K562 (cell line): ENCODE measurements around the gene SDC1. TPM values are rescaled to one million over a fixed set of nuclear protein-coding genes. Genes with fewer than 3 reads are reported as not detected.
A peak's percentile ranks its signal among the peaks of the same experiment; 100 is the strongest.
"Not testable (repeated sequence)": the region's sequence is repeated elsewhere in the genome, so short reads cannot be mapped to it uniquely, and the experiment has no call there.

Experiments
- ATAC-seq: fragments of 200-7000 bp; cut with Tn5 transposase; 3 replicates; pipeline ENCODE4 v1.9.1; 2020; ENCODE audit warnings: moderate library complexity
- BruUV-seq: library from RNA; stranded (reverse); fragments of 400-500 nt; replicated peaks from 2 replicates; lab custom pipeline; 2021; lab: Mats Ljungman, UMichigan
- CTCF ChIA-PET: fragments of 300-600 bp; formaldehyde crosslinking; extraction: SDS; loops from one replicate; lab custom pipeline; 2021; ENCODE audit warnings: low intra/inter-chr PET ratio; lab: Yijun Ruan, JAX
- POLR2A ChIA-PET: fragments of 300-600, 350-650 bp; sonication (Branson Sonifier 250); formaldehyde crosslinking; extraction: SDS; loops from one replicate; lab custom pipeline; 2021; ENCODE audit warnings: antibody characterized with exemption, inconsistent platforms; lab: Yijun Ruan, JAX
- DNase-seq, 4 experiments: peaks; one replicate each; pipeline versions ENCODE4 v3.0.0 to v3.0.0-alpha.2; 2011 to 2018; ENCODE audit warnings: low spot score in 3 of 4, mixed read lengths in 3 of 4; ENCODE audit errors: extremely low read depth in 1 of 4
- FAIRE-seq: peaks from 2 replicates; lab custom pipeline; 2011; peaks lifted over from hg19 to GRCh38; lab: Jason Lieb, UNC
- H2AFZ ChIP-seq: 2 replicates; pipeline ENCODE4 v1.6.0; 2011; ENCODE audit warnings: low read depth, low read length, control low read depth, inconsistent platforms
- H3K27ac ChIP-seq: fragments of 200-600 bp; 3 replicates; pipeline ENCODE4 v1.8.0; 2011; ENCODE audit warnings: low read depth, mild to moderate bottlenecking, control low read depth, inconsistent platforms, low read length, moderate library complexity, mixed read lengths; ENCODE audit errors: extremely low read depth
- H3K27me3 ChIP-seq, 2 experiments: fragments of 300-600 bp in 1 of 2; 2 replicates in 1 of 2; 3 replicates in 1 of 2; pipeline versions ENCODE4 v1.6.0 to v1.8.0; 2011; ENCODE audit warnings: inconsistent platforms in 2 of 2, low read length in 2 of 2, mild to moderate bottlenecking in 1 of 2, mixed read lengths in 1 of 2, moderate library complexity in 1 of 2; ENCODE audit not compliant: control insufficient read depth in 2 of 2, insufficient read depth in 2 of 2
- H3K36me3 ChIP-seq: fragments of 300-600 bp; 3 replicates; pipeline ENCODE4 v1.8.0; 2011; ENCODE audit warnings: mild to moderate bottlenecking, low read length, inconsistent platforms; ENCODE audit not compliant: control insufficient read depth, insufficient read depth
- H3K4me1 ChIP-seq, 2 experiments: fragments of 200-600 bp in 1 of 2; replicated peaks in 1 of 2; 2 replicates in 1 of 2; 3 replicates in 1 of 2; pipeline versions ENCODE4 v1.5.1 to v1.8.0; 2011; ENCODE audit warnings: inconsistent platforms in 2 of 2, low read length in 2 of 2, mild to moderate bottlenecking in 1 of 2, mixed read lengths in 1 of 2, moderate library complexity in 1 of 2; ENCODE audit not compliant: control insufficient read depth in 2 of 2, insufficient read depth in 2 of 2
- H3K4me2 ChIP-seq: 2 replicates; pipeline ENCODE4 v1.6.1; 2011; ENCODE audit warnings: low read length, control low read depth, inconsistent platforms, mixed read lengths; ENCODE audit not compliant: insufficient read depth
- H3K4me3 ChIP-seq: fragments of 200-600 bp; sonication (generic), shearing (Covaris generic); 2 replicates; pipeline ENCODE4 v1.5.1; 2016; ENCODE audit warnings: control low read depth, inconsistent platforms
- H3K79me2 ChIP-seq: fragments of 200-600 bp; 3 replicates; pipeline ENCODE4 v1.8.0; 2011; ENCODE audit warnings: low read length, inconsistent platforms; ENCODE audit not compliant: control insufficient read depth, insufficient read depth
- H3K9ac ChIP-seq, 2 experiments: 2 replicates each; pipeline versions ENCODE4 v1.6.0 to v1.6.1; 2011; ENCODE audit warnings: low read depth in 2 of 2, low read length in 2 of 2, control low read depth in 1 of 2, inconsistent platforms in 1 of 2, mild to moderate bottlenecking in 1 of 2, mixed read lengths in 1 of 2; ENCODE audit not compliant: insufficient read depth in 1 of 2
- H3K9me1 ChIP-seq: one replicate; pipeline ENCODE4 v1.6.0; 2011; ENCODE audit warnings: inconsistent platforms, mild to moderate bottlenecking, low read length, moderate library complexity; ENCODE audit not compliant: control insufficient read depth, insufficient read depth
- H3K9me3 ChIP-seq: replicated peaks from 2 replicates; pipeline ENCODE4 v1.5.1; 2011; ENCODE audit warnings: low read depth, low read length, inconsistent platforms; ENCODE audit not compliant: control insufficient read depth, insufficient read depth
- H4K20me1 ChIP-seq: replicated peaks from 2 replicates; pipeline ENCODE4 v1.6.1; 2011; ENCODE audit warnings: low read length, inconsistent platforms, mixed read lengths; ENCODE audit not compliant: control insufficient read depth, insufficient read depth
- ARHGAP35 ChIP-seq: fragments of 450-650 bp; IDR thresholded peaks from 2 replicates; pipeline ENCODE4 v1.6.1; 2018; ENCODE audit not compliant: partially characterized antibody
- EGR1 ChIP-seq: fragments of 450-650 bp; conservative IDR thresholded peaks from 2 replicates; pipeline ENCODE4 v1.6.1; 2017; ENCODE audit warnings: mild to moderate bottlenecking
- GTF2B ChIP-seq: IDR thresholded peaks from 2 replicates; pipeline ENCODE4 v1.6.1; 2011; ENCODE audit not compliant: insufficient read length; ENCODE audit errors: extremely low read depth
- MLX ChIP-seq, 2 experiments: fragments of 450-650 bp in 1 of 2; sonication (generic) in 1 of 2; formaldehyde crosslinking; conservative IDR thresholded peaks; 2 replicates each; pipeline versions ENCODE4 v1.4.0 to v1.8.1; 2020 to 2022; ENCODE audit warnings: mild to moderate bottlenecking in 1 of 2, missing genetic modification reagents in 1 of 2
- NR2F6 ChIP-seq: fragments of 450-650 bp; formaldehyde crosslinking; IDR thresholded peaks from 2 replicates; pipeline ENCODE4 v1.4.0; 2020; ENCODE audit warnings: mild to moderate bottlenecking
- SIN3B ChIP-seq: fragments of 450-650 bp; IDR thresholded peaks from 2 replicates; pipeline ENCODE4 v1.6.1; 2017; ENCODE audit warnings: low read depth, mild to moderate bottlenecking, moderate library complexity
- ZNF253 ChIP-seq: fragments of 250-450 bp; sonication (Bioruptor Pico); conservative IDR thresholded peaks from 2 replicates; pipeline ENCODE4 v1.6.1; 2021; ENCODE audit warnings: mild to moderate bottlenecking
- WGBS: fragments of 100-300 bp; shearing (Covaris generic); methylation state at CpG from one replicate; pipeline ENCODE4 v1.1.6; 2016; ENCODE audit warnings: low coverage, mixed read lengths; ENCODE audit not compliant: insufficient coverage; ENCODE audit errors: missing lambda C conversion rate; 5-methylcytosine and 5-hydroxymethylcytosine counted together
- in situ Hi-C: fragments of 300-500 bp; cut with MboI; formaldehyde crosslinking; loops from 4 replicates; pipeline ENCODE4 v1.15.0; 2018; ENCODE audit warnings: inconsistent platforms, mixed read lengths
- intact Hi-C: fragments of 100-400 bp; cut with micrococcal nuclease; formaldehyde crosslinking; loops from 2 replicates; pipeline ENCODE4 v1.14.2; 2022
- polyA plus RNA-seq, 8 experiments: library from polyadenylated mRNA; depleted of rRNA in 4 of 8; stranded (reverse) in 5 of 8; unstranded in 3 of 8; fragments of >200 nt; fragmentation: Nextera tagmentation in 2 of 8; fragmentation: Illumina TruSeq in 1 of 8; extraction: Ambion mirVana in 2 of 8; extraction: Trizol in 1 of 8; gene quantifications; 2 replicates each; pipeline versions ENCODE4 v1.2.1 to v1.2.3, GENCODE V29; 2011 to 2014; ENCODE audit warnings: inconsistent platforms in 1 of 8, missing spikeins in 1 of 8
- total RNA-seq, 7 experiments: library from RNA; depleted of rRNA in 6 of 7; stranded (reverse); fragments of >200 nt in 6 of 7; fragmentation: Illumina TruSeq in 2 of 7; extraction: Trizol in 2 of 7; gene quantifications; 2 replicates each; pipeline versions ENCODE4 v1.2.1 to v1.2.3, GENCODE V29; 2011 to 2021; ENCODE audit warnings: low replicate concordance in 1 of 7

SDC1 gene
- total and polyA plus RNA-seq, 9 of the 15 experiments (the other 6 are each of a cell fraction or from before 2014, with no cell fraction given): 0.06 to 2.7 (median 0.49) TPM

GRCh38 chr2:20268317-20268716 is 43.4 kb upstream of the SDC1 start:
- in situ Hi-C loops: not testable (repeated sequence)

GRCh38 chr2:20267529-20267928 is 42.6 kb upstream of the SDC1 start:
- H3K27ac ChIP-seq: no peak overlapping the region
- 71% methylated on average over 2 of the region's 2 CpGs for WGBS
- POLR2A ChIA-PET: interaction anchor here (1.2 kb wide), 1 partner anchor 10 kb away, joined by 3 read pairs; no protein-coding TSS in a partner anchor
- ATAC-seq (no peak; the same call in 2 of the 3 replicates), DNase-seq (no peak), FAIRE-seq (peak; percentile 52)
- CTCF ChIA-PET: no interaction called here
- no peaks in the 10 kb centered on the region for H3K9me3 ChIP-seq
- no peak for TF ChIP-seq MLX (CRISPR knock-in tag; conservative IDR thresholded peaks at IDR 0.05)
- TF ChIP-seq SIN3B: no peak
- TF ChIP-seq GTF2B: no peak
- TF ChIP-seq NR2F6: no peak
- no peak for TF ChIP-seq ZNF253 (CRISPR knock-in tag)
- TF ChIP-seq ARHGAP35: no peak
- H3K27me3 ChIP-seq: no peaks in the 10 kb centered on the region
- no peak overlapping the region for H3K4me2 ChIP-seq
- in situ Hi-C loops: no loop called here
- intact Hi-C loops: no loop called here
- BruUV-seq: no TSS peak
- no peak overlapping the region for H2AFZ ChIP-seq
- H3K9ac ChIP-seq: no peak overlapping the region
- H3K4me1 ChIP-seq: no peaks in the 10 kb centered on the region
- H3K36me3 ChIP-seq: peaks cover 50% of the 10 kb centered on the region
- H3K4me3 ChIP-seq: no peak overlapping the region
- H3K79me2 ChIP-seq: no peaks in the 10 kb centered on the region; the same call in 2 of the 3 replicates
- H3K9me1 ChIP-seq: no peaks in the 10 kb centered on the region
- no peaks in the 10 kb centered on the region for H4K20me1 ChIP-seq

More at GRCh38 chr2:20268317-20268716, 43.4 kb upstream of the SDC1 start:
- H3K27me3 ChIP-seq, H3K9me1 ChIP-seq, BruUV-seq, H3K79me2 ChIP-seq, ATAC-seq, H3K4me3 ChIP-seq, H4K20me1 ChIP-seq, H2AFZ ChIP-seq, intact Hi-C loops, H3K9me3 ChIP-seq, FAIRE-seq, H3K27ac ChIP-seq, DNase-seq, H3K4me2 ChIP-seq, H3K4me1 ChIP-seq, CTCF ChIA-PET, H3K9ac ChIP-seq: not testable (repeated sequence)
- peaks cover 49% of the 10 kb centered on the region for H3K36me3 ChIP-seq
- 77% methylated on average over 6 of the region's 6 CpGs for WGBS
- 0 out of 2 replicates have a peak, but pooled peaks have one; percentile 6 for TF ChIP-seq EGR1
- POLR2A ChIA-PET: interaction anchor here (1.3 kb wide), 1 partner anchor 14 kb away, joined by 4 read pairs; no protein-coding TSS in a partner anchor
